Ovary (tissue), 3 donors: ENCODE data around the gene C19orf18.

Source experiments
- EP300 ChIP-seq: sonication (generic); formaldehyde crosslinking; IDR thresholded peaks from one replicate; pipeline ENCODE4 v1.6.1; 2017; ENCODE audit warnings: antibody characterized with exemption
- TF ChIP-seq, protein P1 (sequence below), 3 donors: fragments of 450-650 bp in 2 of 3; fragments of 200-600 bp in 1 of 3; IDR thresholded peaks; one replicate each; pipeline versions ENCODE4 v1.5.1 to v1.8.0; 2016 to 2022; ENCODE audit warnings: antibody characterized with exemption in 3 of 3, mild to moderate bottlenecking in 1 of 3
- donor health status: DM: no; HTN: no; CAD: no.

DNA sequence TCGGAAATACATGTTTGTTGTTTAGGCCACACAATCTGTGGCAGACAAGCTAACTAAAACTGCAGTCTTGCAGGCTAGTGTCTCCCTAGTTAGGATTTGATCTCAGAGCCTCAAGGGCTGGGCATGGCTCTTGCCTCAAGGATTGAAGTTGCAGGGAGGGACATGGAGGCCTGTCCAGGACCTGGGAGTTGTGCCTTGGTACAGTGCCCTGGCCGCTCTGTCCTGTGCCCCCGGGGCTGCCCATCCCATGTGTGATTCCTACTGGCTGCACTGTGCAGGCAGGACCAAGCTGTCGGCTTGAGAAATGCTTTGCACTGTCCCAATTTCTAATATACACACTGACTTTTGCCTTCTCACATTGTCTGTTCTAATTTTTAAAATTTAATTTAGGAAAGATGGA lies 19.3 kb downstream of the C19orf18 start:
- TF ChIP-seq, protein P1, sequence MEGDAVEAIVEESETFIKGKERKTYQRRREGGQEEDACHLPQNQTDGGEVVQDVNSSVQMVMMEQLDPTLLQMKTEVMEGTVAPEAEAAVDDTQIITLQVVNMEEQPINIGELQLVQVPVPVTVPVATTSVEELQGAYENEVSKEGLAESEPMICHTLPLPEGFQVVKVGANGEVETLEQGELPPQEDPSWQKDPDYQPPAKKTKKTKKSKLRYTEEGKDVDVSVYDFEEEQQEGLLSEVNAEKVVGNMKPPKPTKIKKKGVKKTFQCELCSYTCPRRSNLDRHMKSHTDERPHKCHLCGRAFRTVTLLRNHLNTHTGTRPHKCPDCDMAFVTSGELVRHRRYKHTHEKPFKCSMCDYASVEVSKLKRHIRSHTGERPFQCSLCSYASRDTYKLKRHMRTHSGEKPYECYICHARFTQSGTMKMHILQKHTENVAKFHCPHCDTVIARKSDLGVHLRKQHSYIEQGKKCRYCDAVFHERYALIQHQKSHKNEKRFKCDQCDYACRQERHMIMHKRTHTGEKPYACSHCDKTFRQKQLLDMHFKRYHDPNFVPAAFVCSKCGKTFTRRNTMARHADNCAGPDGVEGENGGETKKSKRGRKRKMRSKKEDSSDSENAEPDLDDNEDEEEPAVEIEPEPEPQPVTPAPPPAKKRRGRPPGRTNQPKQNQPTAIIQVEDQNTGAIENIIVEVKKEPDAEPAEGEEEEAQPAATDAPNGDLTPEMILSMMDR (IDR thresholded peaks at IDR 0.05), result no peak
- TF ChIP-seq EP300, result no peak
